Measurements from ENCODE around the gene HHAT.

DNA sequence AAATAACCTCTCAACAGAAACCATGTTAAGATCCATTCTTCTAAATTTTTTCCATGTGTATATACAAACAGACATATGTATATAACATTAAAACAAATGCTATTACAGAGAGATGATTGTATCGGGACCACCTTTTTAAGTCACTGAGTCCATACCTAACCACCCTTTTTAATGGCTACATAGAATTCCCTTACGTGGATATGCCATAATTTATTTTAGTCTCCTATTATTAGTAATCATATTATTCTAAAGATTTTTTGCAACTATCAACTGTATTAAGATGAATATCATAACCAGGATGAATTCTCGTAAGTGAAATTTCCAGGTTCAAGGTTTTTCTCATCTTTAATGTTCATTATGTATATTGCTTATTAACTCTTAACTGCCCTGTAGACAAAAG is 259.7 kb downstream of the HHAT start:
- no peak for TF ChIP-seq POLR2A (IDR thresholded peaks at IDR 0.05; ENCODE audit: low read depth, low read length)
- no peak for TF ChIP-seq POLR2AphosphoS5 (IDR thresholded peaks at IDR 0.05; ENCODE audit: insufficient read depth, low read depth, low read length)
- TF ChIP-seq, protein P1, sequence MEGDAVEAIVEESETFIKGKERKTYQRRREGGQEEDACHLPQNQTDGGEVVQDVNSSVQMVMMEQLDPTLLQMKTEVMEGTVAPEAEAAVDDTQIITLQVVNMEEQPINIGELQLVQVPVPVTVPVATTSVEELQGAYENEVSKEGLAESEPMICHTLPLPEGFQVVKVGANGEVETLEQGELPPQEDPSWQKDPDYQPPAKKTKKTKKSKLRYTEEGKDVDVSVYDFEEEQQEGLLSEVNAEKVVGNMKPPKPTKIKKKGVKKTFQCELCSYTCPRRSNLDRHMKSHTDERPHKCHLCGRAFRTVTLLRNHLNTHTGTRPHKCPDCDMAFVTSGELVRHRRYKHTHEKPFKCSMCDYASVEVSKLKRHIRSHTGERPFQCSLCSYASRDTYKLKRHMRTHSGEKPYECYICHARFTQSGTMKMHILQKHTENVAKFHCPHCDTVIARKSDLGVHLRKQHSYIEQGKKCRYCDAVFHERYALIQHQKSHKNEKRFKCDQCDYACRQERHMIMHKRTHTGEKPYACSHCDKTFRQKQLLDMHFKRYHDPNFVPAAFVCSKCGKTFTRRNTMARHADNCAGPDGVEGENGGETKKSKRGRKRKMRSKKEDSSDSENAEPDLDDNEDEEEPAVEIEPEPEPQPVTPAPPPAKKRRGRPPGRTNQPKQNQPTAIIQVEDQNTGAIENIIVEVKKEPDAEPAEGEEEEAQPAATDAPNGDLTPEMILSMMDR (IDR thresholded peaks at IDR 0.05; ENCODE audit: extremely low read depth in 1 of 2, insufficient read depth in 1 of 2, low read depth in 1 of 2, low read length in 2 of 2) = no peak
- TF ChIP-seq JUN (IDR thresholded peaks at IDR 0.05; ENCODE audit: borderline replicate concordance, insufficient read depth, insufficient read length, low read depth) = no peak
- TF ChIP-seq, protein P2, sequence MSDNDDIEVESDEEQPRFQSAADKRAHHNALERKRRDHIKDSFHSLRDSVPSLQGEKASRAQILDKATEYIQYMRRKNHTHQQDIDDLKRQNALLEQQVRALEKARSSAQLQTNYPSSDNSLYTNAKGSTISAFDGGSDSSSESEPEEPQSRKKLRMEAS (IDR thresholded peaks at IDR 0.05; ENCODE audit: insufficient read depth, insufficient read length) = no peak
- TF ChIP-seq GATA2 (IDR thresholded peaks at IDR 0.05; ENCODE audit: insufficient read depth, insufficient read length, low read depth, low read length) = no peak
- no peak for TF ChIP-seq EZH2 (IDR thresholded peaks at IDR 0.05; ENCODE audit: borderline replicate concordance, low read depth, low read length, severe bottlenecking)
